GM21367 (cell line): ENCODE measurements around the gene CAMKMT.
"Not testable (repeated sequence)": the region's sequence is repeated elsewhere in the genome, so short reads cannot be mapped to it uniquely, and the experiment has no call there.

Experiments
- ATAC-seq: cut with Tn5 transposase; IDR thresholded peaks from one replicate; pipeline ENCODE4 v1.9.1; 2021; ENCODE audit not compliant: unreplicated experiment

CAMKMT gene

GRCh38 chr2:44358503-44358902, 3.2 kb upstream of the CAMKMT start:
- ATAC-seq, result no peak

GRCh38 chr2:44360749-44361329, 908 bp upstream of the CAMKMT start:
- ATAC-seq, result peak; percentile 4

- ATAC-seq, result no peak
These were observed 664 bp downstream of the CAMKMT start for GRCh38 chr2:44362207-44363015.

GRCh38 chr2:44364604-44365003, 2.9 kb downstream of the CAMKMT start:
- ATAC-seq, result no peak

- no peak for ATAC-seq
These were observed 5.8 kb downstream of the CAMKMT start for GRCh38 chr2:44367591-44367990.

- no peak for ATAC-seq
These were observed 7.6 kb downstream of the CAMKMT start for GRCh38 chr2:44369392-44369791.

- ATAC-seq, result no peak
These were observed 9.7 kb downstream of the CAMKMT start for GRCh38 chr2:44371445-44371844.

- ATAC-seq, result no peak
These were observed 10.5 kb downstream of the CAMKMT start for GRCh38 chr2:44372246-44372645.

- ATAC-seq, result no peak
These were observed 15.7 kb downstream of the CAMKMT start for GRCh38 chr2:44377486-44377885.

GRCh38 chr2:44385226-44385625, 23.5 kb downstream of the CAMKMT start:
- not testable (repeated sequence) for ATAC-seq

- no peak for ATAC-seq
These were observed 27.1 kb downstream of the CAMKMT start for GRCh38 chr2:44388877-44389276.

- no peak for ATAC-seq
These were observed 28.1 kb downstream of the CAMKMT start for GRCh38 chr2:44389895-44390294.

GRCh38 chr2:44392338-44392943, 30.7 kb downstream of the CAMKMT start:
- no peak for ATAC-seq

GRCh38 chr2:44397447-44398175, 35.9 kb downstream of the CAMKMT start:
- ATAC-seq, result no peak

- ATAC-seq, result no peak
These were observed 36.6 kb downstream of the CAMKMT start for GRCh38 chr2:44398243-44398897.

GRCh38 chr2:44420725-44421124, 59.0 kb downstream of the CAMKMT start:
- ATAC-seq, result no peak

GRCh38 chr2:44424211-44424610, 62.5 kb downstream of the CAMKMT start:
- ATAC-seq, result no peak

GRCh38 chr2:44429034-44429433, 67.3 kb downstream of the CAMKMT start:
- ATAC-seq, result no peak

- no peak for ATAC-seq
These were observed 68.6 kb downstream of the CAMKMT start for GRCh38 chr2:44430342-44430741.

GRCh38 chr2:44433895-44434294, 72.1 kb downstream of the CAMKMT start:
- ATAC-seq, result no peak

GRCh38 chr2:44441200-44441599, 79.5 kb downstream of the CAMKMT start:
- no peak for ATAC-seq
